Neuronal stem cell (in vitro differentiated cells): Measurements from ENCODE around the gene SYAP1. TPM values are rescaled to one million over a fixed set of nuclear protein-coding genes. Genes with fewer than 3 reads are reported as not detected.

Experiments
- DNase-seq: peaks from one replicate; pipeline ENCODE4 v3.0.0-alpha.2; 2013; ENCODE audit warnings: low spot score
- H2AFZ ChIP-seq: one replicate; pipeline ENCODE4 v1.6.1; 2013; ENCODE audit warnings: mild to moderate bottlenecking, low read length, inconsistent platforms
- H2AK5ac ChIP-seq: 2 replicates; pipeline ENCODE4 v1.6.1; 2013; ENCODE audit warnings: low read depth, mild to moderate bottlenecking, inconsistent platforms, low read length, moderate library complexity, mixed read lengths
- H2BK120ac ChIP-seq: 2 replicates; pipeline ENCODE4 v1.6.1; 2013; ENCODE audit warnings: low read depth, mild to moderate bottlenecking, inconsistent platforms, low read length, moderate library complexity, mixed read lengths
- H2BK12ac ChIP-seq: one replicate; pipeline ENCODE4 v1.6.1; 2013; ENCODE audit warnings: low read length, inconsistent platforms
- H2BK15ac ChIP-seq: 2 replicates; pipeline ENCODE4 v1.6.1; 2013; ENCODE audit warnings: mild to moderate bottlenecking, low read length, inconsistent platforms, mixed read lengths
- H2BK5ac ChIP-seq: one replicate; pipeline ENCODE4 v1.6.1; 2013; ENCODE audit warnings: inconsistent platforms, mild to moderate bottlenecking, low read length, moderate library complexity
- H3K14ac ChIP-seq: one replicate; pipeline ENCODE4 v1.6.1; 2013; ENCODE audit warnings: low read length, inconsistent platforms
- H3K18ac ChIP-seq: 2 replicates; pipeline ENCODE4 v1.6.1; 2013; ENCODE audit warnings: low read length, inconsistent platforms
- H3K23ac ChIP-seq: 2 replicates; pipeline ENCODE4 v1.6.1; 2013; ENCODE audit warnings: low read depth, mild to moderate bottlenecking, mixed read lengths, low read length, inconsistent platforms; ENCODE audit not compliant: poor library complexity
- H3K27ac ChIP-seq: replicated peaks from 3 replicates; pipeline ENCODE4 v1.5.1; 2013; ENCODE audit warnings: low read length, inconsistent platforms
- H3K27me3 ChIP-seq, 3 experiments: 2 replicates each; pipeline ENCODE4 v1.6.1; 2013; ENCODE audit warnings: low read length in 3 of 3, mild to moderate bottlenecking in 2 of 3, inconsistent platforms in 1 of 3, low read depth in 1 of 3, mixed read lengths in 1 of 3, moderate library complexity in 1 of 3; ENCODE audit not compliant: control insufficient read depth in 3 of 3, insufficient read depth in 3 of 3
- H3K36me3 ChIP-seq, 2 donors: replicated peaks in 1 of 2; 2 replicates each; pipeline ENCODE4 v1.6.1; 2013; ENCODE audit warnings: low read length in 2 of 2; ENCODE audit not compliant: control insufficient read depth in 2 of 2, insufficient read depth in 2 of 2
- H3K4ac ChIP-seq: 2 replicates; pipeline ENCODE4 v1.6.1; 2013; ENCODE audit warnings: inconsistent platforms, mild to moderate bottlenecking, low read length, moderate library complexity
- H3K4me1 ChIP-seq, 2 donors: 1 replicate in 1 of 2; 2 replicates in 1 of 2; pipeline ENCODE4 v1.6.1; 2013; ENCODE audit warnings: low read length in 2 of 2, low read depth in 1 of 2; ENCODE audit not compliant: control insufficient read depth in 2 of 2, insufficient read depth in 1 of 2
- H3K4me2 ChIP-seq: one replicate; pipeline ENCODE4 v1.6.1; 2013; ENCODE audit warnings: mild to moderate bottlenecking, low read length, inconsistent platforms; ENCODE audit not compliant: insufficient read depth, poor library complexity, severe bottlenecking
- H3K4me3 ChIP-seq, 2 donors: 2 replicates each; pipeline ENCODE4 v1.5.1; 2013; ENCODE audit warnings: low read length in 2 of 2, mild to moderate bottlenecking in 2 of 2, inconsistent platforms in 1 of 2, moderate library complexity in 1 of 2
- H3K79me1 ChIP-seq: one replicate; pipeline ENCODE4 v1.6.1; 2013; ENCODE audit warnings: low read depth, mild to moderate bottlenecking, inconsistent platforms, low read length, moderate library complexity
- H3K9ac ChIP-seq: one replicate; pipeline ENCODE4 v1.6.1; 2013; ENCODE audit warnings: mild to moderate bottlenecking, low read depth, low read length, inconsistent platforms; ENCODE audit not compliant: poor library complexity
- H3K9me3 ChIP-seq, 2 donors: replicated peaks in 1 of 2; 2 replicates each; pipeline versions ENCODE3 to v1.6.1; 2013; ENCODE audit warnings: low read length in 2 of 2, mild to moderate bottlenecking in 2 of 2, inconsistent platforms in 1 of 2, low read depth in 1 of 2, mixed read lengths in 1 of 2, moderate library complexity in 1 of 2; ENCODE audit not compliant: control insufficient read depth in 2 of 2, insufficient read depth in 1 of 2
- H4K8ac ChIP-seq: one replicate; pipeline ENCODE4 v1.6.1; 2013; ENCODE audit warnings: low read depth, mild to moderate bottlenecking, inconsistent platforms, low read length, moderate library complexity
- H4K91ac ChIP-seq: one replicate; pipeline ENCODE4 v1.6.1; 2013; ENCODE audit warnings: low read length, low read depth, mild to moderate bottlenecking, inconsistent platforms; ENCODE audit not compliant: poor library complexity
- WGBS, 2 donors: extraction: QIAGEN DNeasy Blood & Tissue Kit; methylation state at CpG; one replicate each; pipeline ENCODE4 v1.1.7; 2013; ENCODE audit warnings: missing lambda C conversion rate in 2 of 2, mixed read lengths in 1 of 2; ENCODE audit not compliant: insufficient read length in 2 of 2, insufficient replicate concordance in 1 of 2; ENCODE audit errors: extremely low coverage in 2 of 2; 5-methylcytosine and 5-hydroxymethylcytosine counted together
- polyA plus RNA-seq, 2 experiments: library from polyadenylated mRNA; stranded (reverse); fragments of 200-250 nt; gene quantifications; one replicate each; pipeline ENCODE4 v1.2.3, GENCODE V29; 2013

Gene SYAP1, protein sequence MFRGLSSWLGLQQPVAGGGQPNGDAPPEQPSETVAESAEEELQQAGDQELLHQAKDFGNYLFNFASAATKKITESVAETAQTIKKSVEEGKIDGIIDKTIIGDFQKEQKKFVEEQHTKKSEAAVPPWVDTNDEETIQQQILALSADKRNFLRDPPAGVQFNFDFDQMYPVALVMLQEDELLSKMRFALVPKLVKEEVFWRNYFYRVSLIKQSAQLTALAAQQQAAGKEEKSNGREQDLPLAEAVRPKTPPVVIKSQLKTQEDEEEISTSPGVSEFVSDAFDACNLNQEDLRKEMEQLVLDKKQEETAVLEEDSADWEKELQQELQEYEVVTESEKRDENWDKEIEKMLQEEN
- 11.1 TPM for polyA plus RNA-seq (2013, experiment 1 of 2)
- 11.7 TPM for polyA plus RNA-seq (2013, experiment 2 of 2)

- no peaks in the 10 kb centered on the region for H3K79me1 ChIP-seq
- H3K4me3 ChIP-seq, result peak within 1 kb of the TSS; percentile 74 to 97
- H3K4me1 ChIP-seq, result no peaks in the 10 kb centered on the region
- no peaks in the 10 kb centered on the region for H3K9me3 ChIP-seq
- H2BK12ac ChIP-seq, result no peak within 1 kb of the TSS
- no CpG with 5 or more reads among the region's 54 CpGs for WGBS, 2 donors
- H3K4me2 ChIP-seq, result peak within 1 kb of the TSS; percentile 60
- H4K91ac ChIP-seq, result no peak within 1 kb of the TSS
- peak; percentile 94 for DNase-seq
- peak within 1 kb of the TSS; percentile 92 for H2AFZ ChIP-seq
- H2BK120ac ChIP-seq, result no peak within 1 kb of the TSS
- H3K14ac ChIP-seq, result peak within 1 kb of the TSS; percentile 38
- peak within 1 kb of the TSS; percentile 71 for H3K18ac ChIP-seq
- no peak within 1 kb of the TSS for H4K8ac ChIP-seq
- H3K27me3 ChIP-seq, result no peaks in the 10 kb centered on the region
- H3K23ac ChIP-seq, result peak within 1 kb of the TSS; percentile 85
- H3K36me3 ChIP-seq, result peaks cover 0 to 16% of the 10 kb centered on the region in 2 donors
- peak within 1 kb of the TSS; percentile 95 for H3K27ac ChIP-seq
- no peak within 1 kb of the TSS for H3K4ac ChIP-seq
- H2BK5ac ChIP-seq, result no peak within 1 kb of the TSS
- no peak within 1 kb of the TSS for H2AK5ac ChIP-seq
- H3K9ac ChIP-seq, result peak within 1 kb of the TSS; percentile 86
- H2BK15ac ChIP-seq, result no peak within 1 kb of the TSS
Measured at GRCh38 chrX:16719334-16720084, at the start of gene SYAP1. Gene SYAP1 (plus strand): TSS chrX:16719612. CDS start chrX:16719725, 113 bp downstream.

DNA sequence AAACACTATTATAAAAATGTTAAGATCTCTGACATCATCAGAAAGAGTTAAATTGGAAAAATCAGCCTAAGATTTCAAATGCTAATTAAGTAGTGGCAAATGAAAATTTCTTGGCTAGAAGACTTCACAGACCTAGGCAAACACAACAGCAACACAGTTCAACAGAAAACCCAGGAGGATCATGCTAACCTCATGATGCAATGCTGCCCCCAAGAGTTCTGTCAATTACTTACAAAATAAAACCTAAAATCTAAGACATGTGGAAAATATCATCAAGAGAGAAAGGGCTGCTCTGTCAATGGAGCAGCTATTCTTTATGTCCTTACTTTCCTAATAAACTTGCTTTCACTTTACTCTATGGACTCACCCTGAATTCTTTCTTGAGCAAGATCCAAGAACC lies 48.4 kb upstream of the SYAP1 start:
- Histone ChIP-seq H3K14ac (no peak overlapping the region), H3K18ac (no peak overlapping the region), H2BK5ac (no peak overlapping the region), H3K27me3 (no peaks in the 10 kb centered on the region), H2AK5ac (no peak overlapping the region), H3K79me1 (no peaks in the 10 kb centered on the region), H3K4me1 (no peaks in the 10 kb centered on the region), H3K4ac (no peak overlapping the region), H3K9me3 (no peaks in the 10 kb centered on the region), H3K4me3 (no peak overlapping the region), H3K4me2 (no peak overlapping the region), H2BK120ac (no peak overlapping the region), H4K91ac (no peak overlapping the region), H3K9ac (no peak overlapping the region), H2BK15ac (no peak overlapping the region), H3K27ac (no peak overlapping the region), H2BK12ac (no peak overlapping the region), H4K8ac (no peak overlapping the region), H2AFZ (no peak overlapping the region), H3K36me3 (peaks cover 3 to 77% of the 10 kb centered on the region in 2 donors), H3K23ac (no peak overlapping the region)
- DNase-seq, result no peak

- Histone ChIP-seq H3K27me3 (no peaks in the 10 kb centered on the region), H2AFZ (no peak overlapping the region), H3K18ac (no peak overlapping the region), H3K9me3 (no peaks in the 10 kb centered on the region), H3K36me3 (peaks cover 11 to 85% of the 10 kb centered on the region in 2 donors), H3K23ac (no peak overlapping the region), H3K4ac (no peak overlapping the region), H3K4me2 (no peak overlapping the region), H3K79me1 (no peaks in the 10 kb centered on the region), H2AK5ac (no peak overlapping the region), H2BK120ac (no peak overlapping the region), H2BK5ac (no peak overlapping the region), H3K4me1 (no peaks in the 10 kb centered on the region), H3K14ac (no peak overlapping the region), H3K27ac (no peak overlapping the region), H3K4me3 (no peak overlapping the region), H2BK15ac (no peak overlapping the region), H4K8ac (no peak overlapping the region), H2BK12ac (no peak overlapping the region), H4K91ac (no peak overlapping the region), H3K9ac (no peak overlapping the region)
- WGBS, 2 donors, result no CpG with 5 or more reads among the region's 11 CpGs
- no peak for DNase-seq
Measured at GRCh38 chrX:16678689-16679088, 40.7 kb upstream of the SYAP1 start.

GRCh38 chrX:16683007-16683664 lies 36.3 kb upstream of the SYAP1 start:
- H3K4me2 ChIP-seq, result no peak overlapping the region
- H3K27me3 ChIP-seq, result no peaks in the 10 kb centered on the region
- no peak overlapping the region for H3K27ac ChIP-seq
- H2BK12ac ChIP-seq, result no peak overlapping the region
- H2AK5ac ChIP-seq, result no peak overlapping the region
- H2BK5ac ChIP-seq, result no peak overlapping the region
- H4K91ac ChIP-seq, result no peak overlapping the region
- H3K18ac ChIP-seq, result no peak overlapping the region
- no peak overlapping the region for H3K9ac ChIP-seq
- H3K4ac ChIP-seq, result no peak overlapping the region
- H3K79me1 ChIP-seq, result no peaks in the 10 kb centered on the region
- H2BK120ac ChIP-seq, result no peak overlapping the region
- peaks cover 15 to 84% of the 10 kb centered on the region in 2 donors for H3K36me3 ChIP-seq
- H2BK15ac ChIP-seq, result no peak overlapping the region
- no peak overlapping the region for H3K4me3 ChIP-seq
- H3K9me3 ChIP-seq, result peaks cover 0 to 3% of the 10 kb centered on the region in 2 donors
- no peak overlapping the region for H2AFZ ChIP-seq
- H3K23ac ChIP-seq, result no peak overlapping the region
- H4K8ac ChIP-seq, result no peak overlapping the region
- H3K14ac ChIP-seq, result no peak overlapping the region
- WGBS, 2 donors, result no CpG with 5 or more reads among the region's 7 CpGs
- H3K4me1 ChIP-seq, result no peaks in the 10 kb centered on the region
- DNase-seq, result no peak
